ENCODE data around the gene GLIPR2.

DNA sequence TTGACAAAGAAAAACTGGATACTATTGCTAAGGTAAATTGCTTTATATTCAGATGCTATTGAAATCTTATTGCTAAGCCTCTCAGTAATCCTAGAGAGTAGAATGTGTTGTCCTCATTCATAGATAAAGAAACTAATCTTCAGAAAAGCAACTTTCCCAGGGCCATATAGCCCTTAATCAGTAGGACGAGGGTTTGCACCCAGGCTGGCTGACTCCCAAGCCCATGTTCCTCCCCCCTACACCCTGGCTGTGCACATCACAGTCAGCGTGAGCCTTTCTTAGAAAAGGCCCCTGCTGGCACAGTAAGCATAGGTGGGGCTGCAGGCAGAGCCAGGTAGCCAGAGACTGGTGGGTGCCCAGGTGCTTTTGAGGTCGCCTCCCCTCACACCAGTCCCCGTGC, 15.8 kb upstream of the GLIPR2 start:
- no peak for TF ChIP-seq POLR2AphosphoS5 (IDR thresholded peaks at IDR 0.05; ENCODE audit: low read depth, low read length)
- TF ChIP-seq, protein P1, sequence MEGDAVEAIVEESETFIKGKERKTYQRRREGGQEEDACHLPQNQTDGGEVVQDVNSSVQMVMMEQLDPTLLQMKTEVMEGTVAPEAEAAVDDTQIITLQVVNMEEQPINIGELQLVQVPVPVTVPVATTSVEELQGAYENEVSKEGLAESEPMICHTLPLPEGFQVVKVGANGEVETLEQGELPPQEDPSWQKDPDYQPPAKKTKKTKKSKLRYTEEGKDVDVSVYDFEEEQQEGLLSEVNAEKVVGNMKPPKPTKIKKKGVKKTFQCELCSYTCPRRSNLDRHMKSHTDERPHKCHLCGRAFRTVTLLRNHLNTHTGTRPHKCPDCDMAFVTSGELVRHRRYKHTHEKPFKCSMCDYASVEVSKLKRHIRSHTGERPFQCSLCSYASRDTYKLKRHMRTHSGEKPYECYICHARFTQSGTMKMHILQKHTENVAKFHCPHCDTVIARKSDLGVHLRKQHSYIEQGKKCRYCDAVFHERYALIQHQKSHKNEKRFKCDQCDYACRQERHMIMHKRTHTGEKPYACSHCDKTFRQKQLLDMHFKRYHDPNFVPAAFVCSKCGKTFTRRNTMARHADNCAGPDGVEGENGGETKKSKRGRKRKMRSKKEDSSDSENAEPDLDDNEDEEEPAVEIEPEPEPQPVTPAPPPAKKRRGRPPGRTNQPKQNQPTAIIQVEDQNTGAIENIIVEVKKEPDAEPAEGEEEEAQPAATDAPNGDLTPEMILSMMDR (IDR thresholded peaks at IDR 0.05) = no peak
- no peak for TF ChIP-seq GATA2 (CRISPR knock-in tag; IDR thresholded peaks at IDR 0.05)
- no peak for TF ChIP-seq EZH2phosphoT487 (IDR thresholded peaks at IDR 0.05; ENCODE audit: borderline replicate concordance, low read depth)
- no peak for TF ChIP-seq FOXM1 (IDR thresholded peaks at IDR 0.05; ENCODE audit: low read depth)
- no peak for TF ChIP-seq EP300 (IDR thresholded peaks at IDR 0.05; ENCODE audit: borderline replicate concordance in 1 of 2, low read depth in 1 of 2, low read length in 1 of 2)

Measured in SK-N-SH (cell line).